Tibial artery (tissue), 4 donors: Measurements from ENCODE around the gene PIK3AP1.

Experiments used
- DNase-seq, 2 donors: peaks; one replicate each; pipeline ENCODE4 v3.0.0-alpha.2; 2019
- H3K27ac ChIP-seq, 2 donors: fragments of 200-600 bp; sonication (generic) in 1 of 2; 1 replicate in 1 of 2; 2 replicates in 1 of 2; pipeline ENCODE4 v1.5.1; 2018 to 2019; ENCODE audit warnings: mild to moderate bottlenecking in 1 of 2
- H3K27me3 ChIP-seq, 2 donors: fragments of 200-600 bp; sonication (generic) in 1 of 2; one replicate each; pipeline versions ENCODE4 v1.5.1 to v1.6.0; 2016 to 2019
- H3K36me3 ChIP-seq, 3 donors: fragments of 200-600 bp; sonication (generic) in 2 of 3; one replicate each; pipeline ENCODE4 v1.5.1; 2016 to 2019; ENCODE audit warnings: mild to moderate bottlenecking in 2 of 3
- H3K4me1 ChIP-seq, 4 donors: fragments of 200-600 bp; sonication (generic) in 2 of 4; 1 replicate in 3 of 4; 2 replicates in 1 of 4; pipeline ENCODE4 v1.5.1; 2016 to 2019
- H3K4me3 ChIP-seq, 2 donors: fragments of 200-600 bp; sonication (generic) in 1 of 2; 1 replicate in 1 of 2; 2 replicates in 1 of 2; pipeline ENCODE4 v1.5.1; 2018 to 2019; ENCODE audit warnings: mild to moderate bottlenecking in 2 of 2
- H3K9me3 ChIP-seq, 3 donors: fragments of 200-600 bp; sonication (generic) in 1 of 3; one replicate each; pipeline ENCODE4 v1.5.1; 2016 to 2019
- intact Hi-C: fragments of 100-400 bp; cut with DNase I; formaldehyde crosslinking; loops from one replicate; pipeline ENCODE4 v1.15.0; 2023; ENCODE audit warnings: low total_unique reads
- TF ChIP-seq, protein P1 (sequence below), 2 experiments: fragments of 200-600 bp in 1 of 2; fragments of 450-650 bp in 1 of 2; IDR thresholded peaks; one replicate each; pipeline ENCODE4 v1.5.1; 2017 to 2019; ENCODE audit warnings: antibody characterized with exemption in 2 of 2, mild to moderate bottlenecking in 1 of 2, moderate library complexity in 1 of 2

The PIK3AP1 gene

DNA sequence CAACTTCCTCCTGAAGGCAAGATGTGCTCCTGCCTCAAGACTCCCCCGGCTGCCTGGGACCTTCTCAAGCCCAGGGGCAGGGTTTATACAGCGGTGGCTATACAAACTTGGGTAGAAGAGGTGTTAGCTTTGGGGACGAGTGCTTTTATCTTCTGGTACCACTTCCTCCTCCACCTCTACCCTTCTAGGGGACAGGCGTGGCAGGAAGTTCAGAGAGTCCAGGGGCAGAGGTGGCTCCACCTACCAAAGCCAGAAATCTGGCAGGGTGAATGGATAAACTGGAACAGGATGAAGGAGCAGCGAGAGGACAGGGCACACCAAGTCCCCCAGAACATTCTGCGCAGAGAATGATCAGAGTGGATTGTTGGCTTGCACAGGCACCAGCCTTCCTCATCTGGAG is 109.5 kb downstream of the PIK3AP1 start:
- H3K9me3 ChIP-seq, result no peaks in the 10 kb centered on the region
- DNase-seq, result no peak
- intact Hi-C loops, result no loop called here
- no peak overlapping the region for H3K27ac ChIP-seq
- no peak overlapping the region for H3K4me3 ChIP-seq
- no peaks in the 10 kb centered on the region for H3K36me3 ChIP-seq
- H3K27me3 ChIP-seq, result peaks cover 0 to 5% of the 10 kb centered on the region in 2 donors
- TF ChIP-seq, protein P1, sequence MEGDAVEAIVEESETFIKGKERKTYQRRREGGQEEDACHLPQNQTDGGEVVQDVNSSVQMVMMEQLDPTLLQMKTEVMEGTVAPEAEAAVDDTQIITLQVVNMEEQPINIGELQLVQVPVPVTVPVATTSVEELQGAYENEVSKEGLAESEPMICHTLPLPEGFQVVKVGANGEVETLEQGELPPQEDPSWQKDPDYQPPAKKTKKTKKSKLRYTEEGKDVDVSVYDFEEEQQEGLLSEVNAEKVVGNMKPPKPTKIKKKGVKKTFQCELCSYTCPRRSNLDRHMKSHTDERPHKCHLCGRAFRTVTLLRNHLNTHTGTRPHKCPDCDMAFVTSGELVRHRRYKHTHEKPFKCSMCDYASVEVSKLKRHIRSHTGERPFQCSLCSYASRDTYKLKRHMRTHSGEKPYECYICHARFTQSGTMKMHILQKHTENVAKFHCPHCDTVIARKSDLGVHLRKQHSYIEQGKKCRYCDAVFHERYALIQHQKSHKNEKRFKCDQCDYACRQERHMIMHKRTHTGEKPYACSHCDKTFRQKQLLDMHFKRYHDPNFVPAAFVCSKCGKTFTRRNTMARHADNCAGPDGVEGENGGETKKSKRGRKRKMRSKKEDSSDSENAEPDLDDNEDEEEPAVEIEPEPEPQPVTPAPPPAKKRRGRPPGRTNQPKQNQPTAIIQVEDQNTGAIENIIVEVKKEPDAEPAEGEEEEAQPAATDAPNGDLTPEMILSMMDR (IDR thresholded peaks at IDR 0.05), result no peak
- no peaks in the 10 kb centered on the region for H3K4me1 ChIP-seq

DNA sequence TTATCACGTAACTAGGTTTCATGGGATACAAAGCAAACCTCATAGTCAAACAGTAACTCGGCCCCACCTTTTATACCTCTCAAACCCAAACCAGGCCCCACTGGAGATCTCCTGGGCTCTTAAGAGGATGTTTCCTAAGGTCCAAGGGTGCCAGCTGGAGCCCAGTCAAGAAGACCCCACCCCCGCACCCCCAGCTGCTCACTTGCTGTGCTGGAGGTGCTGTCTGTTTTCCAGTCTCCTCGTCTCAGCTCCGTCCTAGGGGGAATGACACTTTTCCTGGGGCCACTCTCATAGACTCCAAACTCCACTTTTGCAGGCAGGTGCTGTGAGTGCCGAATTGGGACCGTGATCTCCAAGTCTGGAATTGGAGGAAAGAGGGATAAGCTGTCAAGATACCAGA is 110.8 kb downstream of the PIK3AP1 start:
- H3K27me3 ChIP-seq, result peaks cover 0 to 5% of the 10 kb centered on the region in 2 donors
- intact Hi-C loops, result no loop called here
- H3K9me3 ChIP-seq, result no peaks in the 10 kb centered on the region
- TF ChIP-seq, protein P1 (IDR thresholded peaks at IDR 0.05), result no peak
- H3K4me1 ChIP-seq, result no peaks in the 10 kb centered on the region
- no peak overlapping the region for H3K27ac ChIP-seq
- DNase-seq, result no peak
- H3K4me3 ChIP-seq, result no peak overlapping the region
- H3K36me3 ChIP-seq, result no peaks in the 10 kb centered on the region

DNA sequence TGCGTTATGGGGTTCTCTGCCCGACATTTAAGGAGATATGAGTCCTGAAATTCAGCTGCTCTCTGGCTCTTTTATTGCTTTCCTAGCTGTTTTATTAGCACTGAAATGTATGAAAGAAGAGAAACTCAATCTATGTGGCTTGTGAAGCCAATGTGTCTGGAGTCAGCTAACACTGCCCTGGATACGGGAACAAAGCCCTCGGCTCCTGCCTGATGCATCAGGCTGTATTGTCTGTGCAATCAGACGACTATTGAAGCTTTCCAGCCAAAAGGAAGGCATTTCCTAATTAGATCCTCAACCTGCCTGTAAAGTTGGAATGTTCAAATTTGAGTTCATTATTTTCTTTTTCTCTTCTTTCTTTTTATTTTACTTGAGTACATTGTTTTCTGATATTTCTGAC is 111.5 kb downstream of the PIK3AP1 start:
- no peaks in the 10 kb centered on the region for H3K4me1 ChIP-seq
- no peaks in the 10 kb centered on the region for H3K36me3 ChIP-seq
- H3K27me3 ChIP-seq, result peaks cover 0 to 5% of the 10 kb centered on the region in 2 donors
- H3K9me3 ChIP-seq, result no peaks in the 10 kb centered on the region
- TF ChIP-seq, protein P1 (IDR thresholded peaks at IDR 0.05), result no peak
- intact Hi-C loops, result no loop called here
- H3K4me3 ChIP-seq, result no peak overlapping the region
- no peak overlapping the region for H3K27ac ChIP-seq
- no peak for DNase-seq

DNA sequence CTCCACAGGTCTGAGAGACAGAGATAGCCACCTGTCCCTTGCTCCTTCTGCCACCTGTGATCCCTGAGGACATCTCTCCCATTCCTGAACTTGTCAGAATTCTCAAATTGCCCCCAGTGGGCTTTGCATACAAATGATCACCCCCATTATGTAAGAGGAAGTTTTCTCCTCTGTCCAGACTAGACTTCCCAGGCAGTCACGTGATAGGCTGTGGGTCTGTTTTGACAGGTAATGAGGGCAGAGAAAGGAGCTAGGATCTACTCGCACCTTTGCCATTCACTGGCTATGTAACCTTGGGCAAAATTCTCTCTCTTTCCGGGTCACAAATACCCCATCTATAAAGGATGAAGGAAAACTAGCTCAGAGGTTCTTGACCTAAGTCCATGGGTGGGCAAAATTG is 112.1 kb downstream of the PIK3AP1 start:
- Histone ChIP-seq H3K4me1 (no peaks in the 10 kb centered on the region), H3K4me3 (no peak overlapping the region), H3K27ac (no peak overlapping the region), H3K9me3 (no peaks in the 10 kb centered on the region), H3K36me3 (no peaks in the 10 kb centered on the region), H3K27me3 (peaks cover 0 to 5% of the 10 kb centered on the region in 2 donors)
- intact Hi-C loops, result no loop called here
- TF ChIP-seq, protein P1 (IDR thresholded peaks at IDR 0.05), result no peak
- DNase-seq, result no peak

DNA sequence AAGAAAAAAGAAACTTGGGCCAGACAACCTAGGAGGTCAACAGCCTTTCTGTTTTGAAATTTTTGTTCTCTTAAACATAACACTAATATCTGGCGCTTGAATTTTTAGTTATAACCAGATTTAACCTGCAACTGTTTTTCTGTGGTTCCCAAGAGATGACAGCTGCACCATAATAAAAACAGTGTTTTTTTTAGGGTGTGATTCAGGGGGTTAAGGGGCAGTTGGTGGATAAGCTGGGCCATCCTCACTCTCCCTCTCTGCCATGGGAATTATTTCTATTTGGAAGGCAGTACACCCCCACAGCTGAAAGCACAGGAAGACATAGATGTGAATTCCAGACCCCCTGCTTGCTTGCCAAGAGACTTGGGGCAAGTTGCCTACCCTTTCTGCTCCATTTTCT is 113.4 kb downstream of the PIK3AP1 start:
- intact Hi-C loops, result no loop called here
- no peak overlapping the region for H3K27ac ChIP-seq
- H3K36me3 ChIP-seq, result no peaks in the 10 kb centered on the region
- DNase-seq, result no peak
- TF ChIP-seq, protein P1 (IDR thresholded peaks at IDR 0.05), result no peak
- peaks cover 0 to 5% of the 10 kb centered on the region in 2 donors for H3K27me3 ChIP-seq
- H3K4me3 ChIP-seq, result no peak overlapping the region
- H3K9me3 ChIP-seq, result no peaks in the 10 kb centered on the region
- no peaks in the 10 kb centered on the region for H3K4me1 ChIP-seq

DNA sequence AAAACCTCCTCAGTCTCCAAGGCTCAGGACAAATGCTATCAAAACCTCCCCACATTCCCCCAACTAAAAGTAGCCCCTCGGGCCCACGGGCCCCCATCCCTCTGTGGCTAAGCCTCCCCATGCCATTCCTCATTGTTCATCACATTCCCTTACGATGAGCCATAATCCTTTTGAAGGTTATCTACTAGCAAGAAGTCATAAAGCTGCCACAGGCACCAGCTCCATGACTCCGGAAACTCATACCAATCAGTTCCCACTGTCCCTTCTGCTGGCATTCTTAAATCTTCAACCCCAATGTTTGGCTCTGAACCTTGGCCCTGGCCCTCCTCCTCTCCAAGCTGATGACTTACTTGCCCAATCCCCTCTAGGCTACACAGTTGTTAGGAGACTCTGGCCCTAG is 114.1 kb downstream of the PIK3AP1 start:
- Histone ChIP-seq H3K4me3 (no peak overlapping the region), H3K36me3 (no peaks in the 10 kb centered on the region), H3K4me1 (no peaks in the 10 kb centered on the region), H3K27me3 (peaks cover 0 to 5% of the 10 kb centered on the region in 2 donors), H3K9me3 (no peaks in the 10 kb centered on the region), H3K27ac (no peak overlapping the region)
- intact Hi-C loops, result no loop called here
- DNase-seq, result no peak
- TF ChIP-seq, protein P1 (IDR thresholded peaks at IDR 0.05), result no peak
